ENCODE results near the gene SLX4IP. TPM values are rescaled to one million over a fixed set of nuclear protein-coding genes. Genes with fewer than 3 reads are reported as not detected.
A peak's percentile ranks its signal among the peaks of the same experiment; 100 is the strongest.

SLX4IP gene
- total and polyA plus RNA-seq, 2 of the 13 experiments (the other 11 are each of a cell fraction or from before 2014, with no cell fraction given) = 3.6 to 7.3 TPM

GRCh38 chr20:10551732-10552724 is 116.9 kb downstream of the SLX4IP start:
- intact Hi-C loops (cut with micrococcal nuclease; ENCODE audit: unreplicated experiment) (loop anchor here (2.0 to 10.0 kb wide), 4 partner anchors 53 to 393 kb away; no protein-coding TSS in a partner anchor), in situ Hi-C loops (cut with HindIII; ENCODE audit: extremely low pct_ligation_motif_present, low pct_unique_long_range_greater_than_20kb) (loop anchor here (5.0 to 10.0 kb wide), 4 partner anchors 85 to 993 kb away; no protein-coding TSS in a partner anchor)
- H3K9me3 ChIP-seq (ENCODE audit: low read length) = no peaks in the 10 kb centered on the region
- no peak overlapping the region for H3K4me2 ChIP-seq (ENCODE audit: low read depth, low read length)
- FAIRE-seq (no peak), DNase-seq (ENCODE audit: low spot score) (no peak), ATAC-seq (peak; percentile 39)
- no TSS peak for BruUV-seq (replicated peaks)
- H3K27me3 ChIP-seq (ENCODE audit: control insufficient read depth in 1 of 2, insufficient read depth in 2 of 2, low read length in 2 of 2) = no peaks in the 10 kb centered on the region
- no peaks in the 10 kb centered on the region for H4K20me1 ChIP-seq (ENCODE audit: insufficient read depth, low read length)
- H3K9ac ChIP-seq (ENCODE audit: insufficient read depth, low read depth, low read length) = no peak overlapping the region
- WGBS (ENCODE audit: low lambda C conversion rate) = 89% methylated on average over 8 of the region's 8 CpGs
- CTCF ChIA-PET (ENCODE audit: low intra/inter-chr PET ratio, low total read pairs) = interaction anchor here (1.1 to 1.5 kb wide), 2 partner anchors 82 to 653 kb away, joined by 6 read pairs; no protein-coding TSS in a partner anchor
- peaks cover 79% of the 10 kb centered on the region for H3K4me1 ChIP-seq (ENCODE audit: insufficient read depth, low read length)
- H3K4me3 ChIP-seq (replicated peaks in 1 of 3; ENCODE audit: insufficient read depth in 1 of 3, low read depth in 2 of 3, low read length in 3 of 3) = no peak overlapping the region
- peak overlapping the region; percentile 19 for H3K27ac ChIP-seq (ENCODE audit: extremely low read length, insufficient read depth, low read length)
- H2AFZ ChIP-seq (ENCODE audit: low read length) = no peak overlapping the region
- POLR2A ChIA-PET = interaction anchor here (0.9 to 2.6 kb wide), 5 partner anchors 14 to 122 kb away, joined by 3 to 13 read pairs (median 9); partner anchors contain the start of genes JAG1, MKKS and SLX4IP
- peaks cover 0 to 3% of the 10 kb centered on the region in 2 experiments; a peak in 2 of 5 replicates for H3K36me3 ChIP-seq (replicated peaks in 1 of 2; ENCODE audit: control insufficient read depth in 1 of 2, insufficient read depth in 2 of 2, low read length in 2 of 2)
- H3K79me2 ChIP-seq (ENCODE audit: insufficient read depth, low read length) = peaks cover 2% of the 10 kb centered on the region
- TF ChIP-seq FOSL1 (CRISPR knock-in tag; IDR thresholded peaks at IDR 0.05; ENCODE audit: borderline replicate concordance) (peak; percentile 25; the same call in 1 of the 2 replicates), FOXM1 (CRISPR knock-in tag; IDR thresholded peaks at IDR 0.05) (0 out of 2 replicates have a peak, but pooled peaks have one; percentile 26), ZBTB26 (CRISPR knock-in tag; IDR thresholded peaks at IDR 0.05; ENCODE audit: borderline replicate concordance) (0 out of 2 replicates have a peak, but pooled peaks have one; percentile 16), ZBED4 (CRISPR knock-in tag; IDR thresholded peaks at IDR 0.05; ENCODE audit: borderline replicate concordance) (no peak), STAG1 (CRISPR knock-in tag; IDR thresholded peaks at IDR 0.05) (peak; percentile 9; the same call in 1 of the 2 replicates), ZMYM4 (CRISPR knock-in tag; IDR thresholded peaks at IDR 0.05) (no peak), ZNF281 (CRISPR knock-in tag; IDR thresholded peaks at IDR 0.05; ENCODE audit: borderline replicate concordance) (peak; percentile 64; the same call in 1 of the 2 replicates), THAP7 (CRISPR knock-in tag; IDR thresholded peaks at IDR 0.05) (0 out of 2 replicates have a peak, but pooled peaks have one; percentile 10), ISL2 (CRISPR knock-in tag; IDR thresholded peaks at IDR 0.05) (0 out of 2 replicates have a peak, but pooled peaks have one; percentile 24), CEBPG (CRISPR knock-in tag; IDR thresholded peaks at IDR 0.05) (peak; percentile 40; the same call in 1 of the 2 replicates), BHLHE40 (IDR thresholded peaks at IDR 0.05; ENCODE audit: low read length) (no peak), CEBPB (IDR thresholded peaks at IDR 0.05; ENCODE audit: borderline replicate concordance, low read depth, low read length) (peak; percentile 53; the same call in 1 of the 2 replicates), ZNF75D (CRISPR knock-in tag; IDR thresholded peaks at IDR 0.05; ENCODE audit: borderline replicate concordance) (0 out of 2 replicates have a peak, but pooled peaks have one; percentile 16)
